GM21529 (cell line): ENCODE data around the gene NDUFB4.
"Not testable (repeated sequence)": the region's sequence is repeated elsewhere in the genome, so short reads cannot be mapped to it uniquely, and the experiment has no call there.

Source experiments
- ATAC-seq: cut with Tn5 transposase; IDR thresholded peaks from one replicate; pipeline ENCODE4 v1.9.1; 2021; ENCODE audit not compliant: unreplicated experiment

Gene NDUFB4

GRCh38 chr3:120636795-120637401 lies 40.8 kb downstream of the NDUFB4 start:
- ATAC-seq = no peak

GRCh38 chr3:120637851-120638559 lies 41.9 kb downstream of the NDUFB4 start:
- ATAC-seq = no peak

- not testable (repeated sequence) for ATAC-seq
These were observed 42.7 kb downstream of the NDUFB4 start for GRCh38 chr3:120638820-120639219.

- ATAC-seq = no peak
These were observed 44.1 kb downstream of the NDUFB4 start for GRCh38 chr3:120640231-120640630.

GRCh38 chr3:120641696-120642246 lies 45.6 kb downstream of the NDUFB4 start:
- no peak for ATAC-seq

GRCh38 chr3:120642368-120642948 lies 46.3 kb downstream of the NDUFB4 start:
- no peak for ATAC-seq

- no peak for ATAC-seq
These were observed 49.1 kb downstream of the NDUFB4 start for GRCh38 chr3:120645083-120645845.

- ATAC-seq = no peak
These were observed 50.8 kb downstream of the NDUFB4 start for GRCh38 chr3:120646771-120647432.

GRCh38 chr3:120648290-120648689 lies 52.2 kb downstream of the NDUFB4 start:
- no peak for ATAC-seq

- no peak for ATAC-seq
These were observed 53.7 kb downstream of the NDUFB4 start for GRCh38 chr3:120649830-120650233.

GRCh38 chr3:120650311-120650710 lies 54.2 kb downstream of the NDUFB4 start:
- ATAC-seq = no peak
